ENCODE data around the gene RABGAP1L.

Gene RABGAP1L

DNA sequence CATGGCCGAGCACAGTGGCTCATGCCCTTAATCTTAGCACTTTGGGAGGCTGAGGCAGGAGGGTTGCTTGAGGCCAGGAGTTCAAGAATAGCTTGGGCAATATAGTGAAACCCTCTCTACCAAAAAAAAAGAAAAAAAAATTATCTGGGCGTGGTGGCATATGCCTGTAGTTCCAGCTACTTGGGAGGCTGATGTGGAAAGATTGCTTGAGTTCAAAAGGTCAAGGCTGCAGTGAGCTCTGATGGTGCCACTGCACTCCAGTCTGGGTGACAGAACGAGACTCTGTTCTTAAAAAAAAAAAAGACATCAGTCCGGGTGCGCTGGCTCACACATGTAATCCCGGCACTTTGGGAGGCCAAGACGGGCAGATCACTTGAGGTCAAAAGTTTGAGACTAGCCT, 589.3 kb downstream of the RABGAP1L start:
- H3K9me3 Mint-ChIP-seq: no peaks in the 10 kb centered on the region
- H3K27ac Mint-ChIP-seq: no peak overlapping the region
- ATAC-seq: no peak
- H3K4me3 Mint-ChIP-seq: no peak overlapping the region
- DNase-seq: no peak
- no peaks in the 10 kb centered on the region for H3K27me3 Mint-ChIP-seq
- no peaks in the 10 kb centered on the region for H3K4me1 Mint-ChIP-seq

DNA sequence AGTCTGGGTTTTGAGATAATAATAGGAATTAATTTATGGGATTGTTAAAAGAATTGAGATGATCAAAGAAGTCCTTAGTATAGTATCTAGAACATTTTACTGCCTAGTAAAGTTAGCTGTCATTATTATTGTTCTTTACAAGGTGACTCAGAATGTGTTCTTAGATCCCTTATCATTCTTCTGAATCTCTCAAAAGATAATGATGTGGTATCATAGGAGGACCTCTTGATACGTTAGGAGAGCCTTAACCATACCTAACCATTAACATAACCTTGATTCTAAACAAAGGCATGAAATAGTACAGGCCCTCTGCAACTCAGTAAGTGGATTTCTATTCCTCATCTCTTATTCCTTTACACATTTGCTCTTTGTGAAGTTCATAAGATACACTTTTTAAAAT, 593.8 kb downstream of the RABGAP1L start:
- Mint-ChIP-seq H3K4me3 (no peak overlapping the region), H3K27me3 (no peaks in the 10 kb centered on the region), H3K27ac (no peak overlapping the region), H3K9me3 (no peaks in the 10 kb centered on the region), H3K4me1 (no peaks in the 10 kb centered on the region)
- ATAC-seq: no peak
- no peak for DNase-seq

DNA sequence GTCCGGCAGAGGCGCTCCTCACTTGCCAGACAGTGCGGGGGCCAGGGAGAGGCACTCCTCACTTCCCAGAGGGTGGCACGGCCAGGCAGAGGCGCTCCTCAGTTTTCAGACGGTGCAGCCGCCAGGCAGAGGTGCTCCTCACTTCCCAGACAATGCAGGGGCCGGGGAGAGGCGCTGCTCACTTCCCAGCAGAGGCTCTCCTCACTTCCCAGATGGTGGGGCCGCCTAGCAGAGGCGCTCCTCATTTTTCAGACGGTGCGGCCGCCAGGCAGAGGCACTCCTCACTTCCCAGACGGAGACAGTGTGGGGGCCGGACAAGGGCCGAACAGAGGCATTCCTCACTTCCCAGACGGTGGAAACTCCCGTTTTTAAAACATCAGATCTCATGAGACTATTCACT, 602.0 kb downstream of the RABGAP1L start:
- Mint-ChIP-seq H3K27me3 (no peaks in the 10 kb centered on the region), H3K27ac (no peak overlapping the region), H3K4me1 (no peaks in the 10 kb centered on the region), H3K4me3 (no peak overlapping the region), H3K9me3 (no peaks in the 10 kb centered on the region)
- no peak for ATAC-seq
- DNase-seq: no peak

GRCh38 chr1:174761901-174762585, 602.7 kb downstream of the RABGAP1L start:
- Mint-ChIP-seq H3K4me3 (no peak overlapping the region), H3K9me3 (no peaks in the 10 kb centered on the region), H3K27ac (no peak overlapping the region), H3K4me1 (no peaks in the 10 kb centered on the region), H3K27me3 (no peaks in the 10 kb centered on the region)
- ATAC-seq: no peak
- DNase-seq: no peak

- ATAC-seq (no peak), DNase-seq (no peak)
- peaks cover 7% of the 10 kb centered on the region for H3K4me1 Mint-ChIP-seq
- no peaks in the 10 kb centered on the region for H3K9me3 Mint-ChIP-seq
- H3K27me3 Mint-ChIP-seq: no peaks in the 10 kb centered on the region
- no peak overlapping the region for H3K27ac Mint-ChIP-seq
- no peak overlapping the region for H3K4me3 Mint-ChIP-seq
These were observed 604.9 kb downstream of the RABGAP1L start for GRCh38 chr1:174764191-174764590.

DNA sequence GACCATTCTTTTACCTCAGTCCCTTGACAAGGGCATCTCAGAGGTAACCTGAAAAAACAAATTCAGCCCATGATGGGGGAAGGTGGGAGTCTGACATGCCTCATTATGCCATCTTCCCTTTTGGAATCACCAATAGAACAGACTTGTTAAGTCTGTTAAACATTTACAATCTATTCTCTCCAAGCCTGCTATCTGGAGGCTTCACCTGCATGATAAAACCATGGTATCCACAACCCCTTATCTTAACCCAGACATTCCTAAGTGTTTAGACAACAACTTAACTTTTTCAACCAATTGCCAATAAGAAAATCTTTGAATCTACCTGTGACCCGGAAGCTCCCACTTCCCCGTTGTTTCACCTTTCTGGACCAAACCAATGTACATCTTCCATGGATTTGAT, 607.4 kb downstream of the RABGAP1L start:
- ATAC-seq (no peak), DNase-seq (no peak)
- no peak overlapping the region for H3K27ac Mint-ChIP-seq
- no peak overlapping the region for H3K4me3 Mint-ChIP-seq
- H3K27me3 Mint-ChIP-seq: no peaks in the 10 kb centered on the region
- peaks cover 9% of the 10 kb centered on the region for H3K4me1 Mint-ChIP-seq
- H3K9me3 Mint-ChIP-seq: no peaks in the 10 kb centered on the region

GRCh38 chr1:174768516-174768915, 609.2 kb downstream of the RABGAP1L start:
- no peak overlapping the region for H3K4me3 Mint-ChIP-seq
- no peak for ATAC-seq
- peaks cover 9% of the 10 kb centered on the region for H3K4me1 Mint-ChIP-seq
- H3K9me3 Mint-ChIP-seq: no peaks in the 10 kb centered on the region
- DNase-seq: no peak
- no peaks in the 10 kb centered on the region for H3K27me3 Mint-ChIP-seq
- no peak overlapping the region for H3K27ac Mint-ChIP-seq

DNA sequence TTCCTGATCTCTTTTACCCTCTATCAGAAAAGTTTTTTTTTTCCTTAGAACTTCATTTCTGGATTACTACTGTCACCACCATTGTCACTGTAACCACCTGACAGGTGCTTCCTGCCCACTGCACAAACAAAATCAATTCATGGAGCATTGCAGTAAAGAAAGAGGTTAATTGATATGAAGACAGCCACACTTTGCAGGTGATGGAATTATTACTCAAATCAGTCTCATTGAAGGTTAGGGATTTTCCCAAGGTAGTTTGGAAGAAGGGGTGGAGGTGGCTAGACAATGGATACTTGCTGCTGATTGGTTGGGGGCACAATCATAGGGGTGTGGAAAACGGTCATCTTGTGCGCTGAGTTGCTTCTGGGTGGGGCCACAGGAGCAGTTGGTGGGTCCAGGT, 609.6 kb downstream of the RABGAP1L start:
- no peak for ATAC-seq
- Mint-ChIP-seq H3K27ac (no peak overlapping the region), H3K4me3 (no peak overlapping the region), H3K4me1 (peaks cover 9% of the 10 kb centered on the region), H3K9me3 (no peaks in the 10 kb centered on the region), H3K27me3 (no peaks in the 10 kb centered on the region)
- no peak for DNase-seq

GRCh38 chr1:174769961-174770549, 610.7 kb downstream of the RABGAP1L start:
- Mint-ChIP-seq H3K4me3 (no peak overlapping the region), H3K27me3 (no peaks in the 10 kb centered on the region), H3K9me3 (no peaks in the 10 kb centered on the region), H3K4me1 (peaks cover 9% of the 10 kb centered on the region), H3K27ac (no peak overlapping the region)
- DNase-seq: no peak
- no peak for ATAC-seq

GRCh38 chr1:174775621-174776020, 616.3 kb downstream of the RABGAP1L start:
- no peak overlapping the region for H3K4me3 Mint-ChIP-seq
- no peak overlapping the region for H3K27ac Mint-ChIP-seq
- peaks cover 4 to 6% of the 10 kb centered on the region in 2 donors for H3K9me3 Mint-ChIP-seq
- ATAC-seq (no peak), DNase-seq (no peak)
- no peaks in the 10 kb centered on the region for H3K4me1 Mint-ChIP-seq
- no peaks in the 10 kb centered on the region for H3K27me3 Mint-ChIP-seq

GRCh38 chr1:174777262-174777661, 617.9 kb downstream of the RABGAP1L start:
- Mint-ChIP-seq H3K27me3 (no peaks in the 10 kb centered on the region), H3K27ac (no peak overlapping the region), H3K4me3 (no peak overlapping the region), H3K4me1 (no peaks in the 10 kb centered on the region), H3K9me3 (peaks cover 4 to 6% of the 10 kb centered on the region in 2 donors)
- DNase-seq: no peak
- ATAC-seq: no peak

- no peaks in the 10 kb centered on the region for H3K27me3 Mint-ChIP-seq
- no peak overlapping the region for H3K4me3 Mint-ChIP-seq
- DNase-seq: no peak
- peaks cover 15% of the 10 kb centered on the region for H3K4me1 Mint-ChIP-seq
- no peak for ATAC-seq
- no peak overlapping the region for H3K27ac Mint-ChIP-seq
- H3K9me3 Mint-ChIP-seq: no peaks in the 10 kb centered on the region
These were observed 626.2 kb downstream of the RABGAP1L start for GRCh38 chr1:174785510-174785909.

- H3K4me3 Mint-ChIP-seq: no peak overlapping the region
- H3K9me3 Mint-ChIP-seq: no peaks in the 10 kb centered on the region
- no peak for ATAC-seq
- no peak for DNase-seq
- no peaks in the 10 kb centered on the region for H3K27me3 Mint-ChIP-seq
- peaks cover 15% of the 10 kb centered on the region for H3K4me1 Mint-ChIP-seq
- H3K27ac Mint-ChIP-seq: no peak overlapping the region
These were observed 627.0 kb downstream of the RABGAP1L start for GRCh38 chr1:174786358-174786757.

- peaks cover 15% of the 10 kb centered on the region for H3K4me1 Mint-ChIP-seq
- no peaks in the 10 kb centered on the region for H3K27me3 Mint-ChIP-seq
- no peak for DNase-seq
- no peak overlapping the region for H3K4me3 Mint-ChIP-seq
- H3K27ac Mint-ChIP-seq: no peak overlapping the region
- peak; percentile 83 for ATAC-seq
- H3K9me3 Mint-ChIP-seq: no peaks in the 10 kb centered on the region
These were observed 627.4 kb downstream of the RABGAP1L start for GRCh38 chr1:174786760-174787159.

DNA sequence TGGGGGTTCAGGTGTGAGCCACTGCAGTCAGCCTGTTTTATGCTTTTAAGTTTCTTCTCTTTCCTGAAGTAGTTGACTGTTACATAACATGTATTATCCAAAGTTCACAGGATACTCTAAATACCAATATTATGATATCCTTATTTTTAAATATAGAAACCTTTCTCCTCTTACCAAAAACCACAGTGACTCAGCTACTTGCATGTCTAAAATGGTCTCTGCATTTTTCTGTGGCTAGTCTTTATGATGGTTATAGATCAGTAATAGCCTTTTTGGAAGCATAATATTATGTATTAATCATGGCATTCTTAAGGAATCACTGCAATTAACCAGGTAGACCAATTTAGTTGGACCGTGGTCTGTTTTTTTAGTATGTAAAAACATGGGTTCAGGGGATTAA, 629.7 kb downstream of the RABGAP1L start:
- H3K9me3 Mint-ChIP-seq: no peaks in the 10 kb centered on the region
- H3K4me3 Mint-ChIP-seq: no peak overlapping the region
- no peaks in the 10 kb centered on the region for H3K27me3 Mint-ChIP-seq
- DNase-seq (no peak), ATAC-seq (no peak)
- H3K27ac Mint-ChIP-seq: no peak overlapping the region
- peaks cover 15% of the 10 kb centered on the region for H3K4me1 Mint-ChIP-seq

DNA sequence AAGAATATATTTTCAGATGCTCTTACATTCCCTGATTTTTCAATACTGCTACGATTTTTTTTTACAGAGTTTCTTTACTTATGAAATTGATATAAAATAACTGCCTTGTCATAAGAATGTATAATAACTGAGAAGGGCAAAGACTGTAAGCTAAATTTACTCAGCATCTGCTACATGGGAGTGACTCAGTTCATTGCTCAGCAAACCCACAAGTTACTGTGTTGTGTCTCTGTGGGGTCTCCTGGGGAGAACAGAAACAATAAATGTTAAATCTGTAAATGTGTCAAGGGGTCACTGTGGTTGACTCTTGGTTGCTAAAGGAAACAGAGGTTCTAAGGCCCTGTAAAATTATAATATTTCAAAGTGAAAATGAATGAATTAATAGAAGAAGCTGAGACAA, 630.1 kb downstream of the RABGAP1L start:
- peaks cover 15% of the 10 kb centered on the region for H3K4me1 Mint-ChIP-seq
- peak; percentile 80 for ATAC-seq
- peak overlapping the region in 1 of 2 donors; percentile 36 for H3K27ac Mint-ChIP-seq

DNA sequence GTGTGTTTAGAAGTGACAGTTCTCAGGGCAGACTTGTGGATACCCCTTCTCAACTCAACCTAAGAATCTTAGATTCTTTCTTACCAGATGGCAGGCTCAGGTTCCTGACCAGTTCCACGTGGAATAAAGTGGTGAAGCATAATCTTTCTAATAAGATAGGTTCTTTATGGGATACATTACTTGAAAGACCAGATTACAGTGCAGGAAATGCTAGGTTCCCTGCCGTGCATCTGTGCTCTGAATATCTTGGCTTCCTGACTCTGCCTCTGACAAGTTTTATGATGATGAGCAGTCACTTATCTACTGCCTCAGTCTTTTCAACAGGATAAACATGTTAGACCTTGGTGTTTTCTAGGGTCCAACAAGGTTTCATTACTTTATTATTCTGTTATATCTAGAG, 632.5 kb downstream of the RABGAP1L start:
- H3K27me3 Mint-ChIP-seq: no peaks in the 10 kb centered on the region
- no peak overlapping the region for H3K27ac Mint-ChIP-seq
- H3K4me3 Mint-ChIP-seq: no peak overlapping the region
- H3K9me3 Mint-ChIP-seq: no peaks in the 10 kb centered on the region
- DNase-seq (no peak), ATAC-seq (no peak)
- peaks cover 12% of the 10 kb centered on the region for H3K4me1 Mint-ChIP-seq

More for the DNA sequence above, 630.1 kb downstream of the RABGAP1L start:
- Mint-ChIP-seq H3K27me3 (no peaks in the 10 kb centered on the region), H3K4me3 (no peak overlapping the region), H3K9me3 (no peaks in the 10 kb centered on the region)
- no peak for DNase-seq

Data from stimulated activated naive CD8-positive, alpha-beta T cell treated with anti-CD3 and anti-CD28 coated beads, Interleukin-15, amount 100 ng/mL, for 72 hours (primary cell).